Endothelial cell of umbilical vein (primary cell): ENCODE data around the gene TTR. TPM values are rescaled to one million over a fixed set of nuclear protein-coding genes. Genes with fewer than 3 reads are reported as not detected.

Experiments
- BruUV-seq: library from RNA; stranded (reverse); fragments of 400-500 nt; replicated peaks from 2 replicates; lab custom pipeline; 2021; lab: Mats Ljungman, UMichigan
- CTCF ChIA-PET: fragments of 300-600, 350-600 bp; sonication (Branson Sonifier 250); formaldehyde crosslinking; loops from one replicate; lab custom pipeline; 2021; ENCODE audit warnings: antibody characterized with exemption, inconsistent platforms; lab: Charles Lee
- POLR2A ChIA-PET: fragments of 300-600, 350-600 bp; sonication (Branson Sonifier 250); formaldehyde crosslinking; loops from one replicate; lab custom pipeline; 2021; ENCODE audit warnings: antibody characterized with exemption, inconsistent platforms; lab: Charles Lee
- DNase-seq: peaks from one replicate; pipeline ENCODE4 v3.0.0-alpha.2; 2011; ENCODE audit warnings: low read depth, low spot score
- FAIRE-seq: peaks from 2 replicates; lab custom pipeline; 2011; peaks lifted over from hg19 to GRCh38; lab: Jason Lieb, UNC
- H2AFZ ChIP-seq: 2 replicates; pipeline ENCODE4 v1.6.0; 2012; ENCODE audit warnings: low read depth, low read length, control low read depth, inconsistent platforms
- H3K27ac ChIP-seq: 2 replicates; pipeline ENCODE4 v1.5.1; 2011; ENCODE audit warnings: low read depth, mild to moderate bottlenecking, control low read depth, low read length, moderate library complexity; ENCODE audit not compliant: insufficient read depth
- H3K27me3 ChIP-seq, 2 experiments: 2 replicates each; pipeline versions ENCODE4 v1.6.0 to v1.6.1; 2011; ENCODE audit warnings: low read length in 2 of 2, mixed read lengths in 1 of 2; ENCODE audit not compliant: control insufficient read depth in 2 of 2, insufficient read depth in 2 of 2
- H3K36me3 ChIP-seq, 2 experiments: 2 replicates in 1 of 2; 3 replicates in 1 of 2; pipeline ENCODE4 v1.5.1; 2011; ENCODE audit warnings: low read length in 2 of 2, mild to moderate bottlenecking in 1 of 2, moderate library complexity in 1 of 2; ENCODE audit not compliant: control insufficient read depth in 2 of 2, insufficient read depth in 2 of 2; ENCODE audit errors: extremely low read depth in 1 of 2
- H3K4me1 ChIP-seq: 3 replicates; pipeline ENCODE4 v1.5.1; 2011; ENCODE audit warnings: mild to moderate bottlenecking, low read length; ENCODE audit not compliant: control insufficient read depth, insufficient read depth; ENCODE audit errors: extremely low read depth
- H3K4me2 ChIP-seq: 2 replicates; pipeline ENCODE4 v1.6.1; 2011; ENCODE audit warnings: low read length, control low read depth, mixed read lengths; ENCODE audit not compliant: insufficient read depth
- H3K4me3 ChIP-seq, 3 experiments: fragments of 200-600 bp in 1 of 3; sonication (generic), shearing (Covaris generic) in 1 of 3; replicated peaks in 1 of 3; 2 replicates each; pipeline ENCODE4 v1.5.1; 2011 to 2016; ENCODE audit warnings: control low read depth in 3 of 3, low read length in 3 of 3, mild to moderate bottlenecking in 2 of 3, inconsistent platforms in 1 of 3, low read depth in 1 of 3, moderate library complexity in 1 of 3; ENCODE audit not compliant: insufficient read depth in 1 of 3
- H3K79me2 ChIP-seq: 2 replicates; pipeline ENCODE4 v1.6.0; 2012; ENCODE audit warnings: low read length, inconsistent platforms; ENCODE audit not compliant: control insufficient read depth, insufficient read depth
- H3K9ac ChIP-seq: replicated peaks from 2 replicates; pipeline ENCODE3; 2011; ENCODE audit warnings: low read length, control low read depth; ENCODE audit not compliant: insufficient read depth; ENCODE audit errors: extremely low read depth
- H3K9me1 ChIP-seq: replicated peaks from 3 replicates; pipeline ENCODE4 v1.6.0; 2011; ENCODE audit warnings: mild to moderate bottlenecking, low read length; ENCODE audit not compliant: control insufficient read depth, insufficient read depth; ENCODE audit errors: extremely low read depth
- H3K9me3 ChIP-seq: replicated peaks from 2 replicates; pipeline ENCODE4 v1.5.1; 2012; ENCODE audit warnings: low read length, inconsistent platforms; ENCODE audit not compliant: control insufficient read depth, insufficient read depth
- H4K20me1 ChIP-seq: replicated peaks from 2 replicates; pipeline ENCODE3; 2011; ENCODE audit warnings: mild to moderate bottlenecking, low read length; ENCODE audit not compliant: control insufficient read depth, insufficient read depth; ENCODE audit errors: extremely low read depth
- CTCF ChIP-seq, 2 donors: IDR thresholded peaks; 1 replicate in 1 of 2; 2 replicates in 1 of 2; pipeline ENCODE4 v1.5.1; 2011; ENCODE audit warnings: low read length in 2 of 2, mild to moderate bottlenecking in 2 of 2, moderate library complexity in 2 of 2, control low read depth in 1 of 2, inconsistent platforms in 1 of 2, low read depth in 1 of 2; ENCODE audit not compliant: insufficient read depth in 1 of 2; ENCODE audit errors: extremely low read depth in 1 of 2
- EZH2 ChIP-seq: IDR thresholded peaks from 2 replicates; pipeline ENCODE4 v1.6.1; 2012; ENCODE audit warnings: borderline replicate concordance, low read depth, mild to moderate bottlenecking, moderate library complexity, low read length, inconsistent platforms; ENCODE audit not compliant: severe bottlenecking
- FOS ChIP-seq: IDR thresholded peaks from 2 replicates; pipeline ENCODE4 v1.6.1; 2011; ENCODE audit warnings: mild to moderate bottlenecking, low read length, moderate library complexity, borderline replicate concordance; ENCODE audit not compliant: insufficient read depth
- GATA2 ChIP-seq: IDR thresholded peaks from 2 replicates; pipeline ENCODE4 v1.7.0; 2011; ENCODE audit warnings: low read depth, mild to moderate bottlenecking, moderate library complexity, mixed read lengths, low read length; ENCODE audit not compliant: insufficient read length, insufficient read depth
- JUN ChIP-seq: IDR thresholded peaks from 2 replicates; pipeline ENCODE4 v1.6.1; 2011; ENCODE audit warnings: borderline replicate concordance, low read depth; ENCODE audit not compliant: insufficient read length, insufficient read depth
- MAX ChIP-seq: IDR thresholded peaks from 2 replicates; pipeline ENCODE4 v1.6.1; 2011; ENCODE audit not compliant: insufficient read depth, insufficient read length
- MYC ChIP-seq: IDR thresholded peaks from one replicate; pipeline ENCODE4 v1.6.1; 2011; ENCODE audit warnings: mild to moderate bottlenecking, low read depth, low read length
- POLR2A ChIP-seq: IDR thresholded peaks from 2 replicates; pipeline ENCODE4 v1.6.1; 2012; ENCODE audit warnings: low read depth, mild to moderate bottlenecking, control low read depth, low read length
- POLR2AphosphoS5 ChIP-seq: IDR thresholded peaks from 2 replicates; pipeline ENCODE4 v1.6.1; 2012; ENCODE audit warnings: low read depth, mild to moderate bottlenecking, control low read depth, low read length, moderate library complexity; ENCODE audit not compliant: insufficient read depth
- dilution Hi-C: fragments of 300-500 bp; cut with MboI; formaldehyde crosslinking; loops from one replicate; pipeline ENCODE4 v1.15.0; 2019; ENCODE audit warnings: low sequenced_read_pairs; ENCODE audit not compliant: extremely low pct_ligation_motif_present
- intact Hi-C: fragments of 100-400 bp; cut with micrococcal nuclease; formaldehyde crosslinking; loops from one replicate; pipeline ENCODE4 v1.10.0; 2022
- polyA plus RNA-seq, 4 experiments: library from polyadenylated mRNA; depleted of rRNA in 3 of 4; stranded (reverse) in 3 of 4; unstranded in 1 of 4; fragments of >200 nt; gene quantifications; 2 replicates each; pipeline versions ENCODE4 v1.2.1 to v1.2.3, GENCODE V29; 2011 to 2012; ENCODE audit warnings: missing spikeins in 1 of 4
- total RNA-seq: library from RNA; stranded (reverse); gene quantifications from 2 replicates; pipeline ENCODE4 v1.2.3, GENCODE V29; 2021

Gene TTR
- total and polyA plus RNA-seq, 2 donors (not counting 3 experiments of a cell fraction or from before 2014, with no cell fraction given): not detected

GRCh38 chr18:31576670-31577069, 15.0 kb upstream of the TTR start:
- Histone ChIP-seq H4K20me1 (no peaks in the 10 kb centered on the region), H3K4me3 (no peak overlapping the region), H3K9ac (no peak overlapping the region), H3K27ac (no peak overlapping the region), H3K36me3 (no peaks in the 10 kb centered on the region), H3K27me3 (peaks cover 0 to 2% of the 10 kb centered on the region in 2 experiments), H3K79me2 (no peaks in the 10 kb centered on the region), H3K9me1 (no peaks in the 10 kb centered on the region), H2AFZ (no peak overlapping the region), H3K4me1 (peaks cover 4% of the 10 kb centered on the region), H3K4me2 (no peak overlapping the region), H3K9me3 (no peaks in the 10 kb centered on the region)
- DNase-seq (no peak), FAIRE-seq (no peak)
- ChIA-PET POLR2A (no interaction called here), CTCF (interaction anchor here (1.3 kb wide), 1 partner anchor 146 kb away, joined by 4 read pairs; no protein-coding TSS in a partner anchor)
- TF ChIP-seq POLR2A (no peak), CTCF (IDR thresholded peaks at IDR 0.05; ENCODE audit: extremely low read depth in 1 of 2, insufficient read depth in 1 of 2, low read depth in 1 of 2, low read length in 2 of 2) (no peak), MAX (no peak), MYC (no peak), GATA2 (no peak), JUN (no peak), FOS (no peak), EZH2 (no peak), POLR2AphosphoS5 (no peak)
- dilution Hi-C loops (no loop called here), intact Hi-C loops (no loop called here)
- no TSS peak for BruUV-seq
